GM23338 (cell line): ENCODE data around the gene ACSM2A. TPM values are rescaled to one million over a fixed set of nuclear protein-coding genes. Genes with fewer than 3 reads are reported as not detected.
"Not testable (repeated sequence)": the region's sequence is repeated elsewhere in the genome, so short reads cannot be mapped to it uniquely, and the experiment has no call there.

ENCODE experiments used
- ATAC-seq: fragments of 200-7000 bp; cut with Tn5 transposase; 3 replicates; pipeline ENCODE4 v1.9.1; 2020
- DNase-seq: peaks from one replicate; pipeline ENCODE4 v3.0.0-alpha.2; 2015; ENCODE audit warnings: low spot score
- H2AFZ ChIP-seq: fragments of 200-600 bp; sonication (generic); 2 replicates; pipeline ENCODE4 v1.8.0; 2016; ENCODE audit warnings: antibody characterized with exemption, mild to moderate bottlenecking, moderate library complexity
- H3F3A ChIP-seq: fragments of 200-600 bp; sonication (generic); replicated peaks from 2 replicates; pipeline ENCODE4 v1.8.0; 2017; ENCODE audit warnings: antibody characterized with exemption, mixed run types, low read depth
- H3K27ac ChIP-seq: fragments of 200-600 bp; sonication (generic); 2 replicates; pipeline ENCODE4 v1.6.1; 2016; ENCODE audit warnings: low read depth
- H3K27me3 ChIP-seq: fragments of 200-600 bp; sonication (generic); 2 replicates; pipeline ENCODE4 v1.8.0; 2016; ENCODE audit warnings: mild to moderate bottlenecking, mixed run types, moderate library complexity; ENCODE audit not compliant: insufficient read depth
- H3K36me3 ChIP-seq: fragments of 200-600 bp; sonication (generic); 2 replicates; pipeline ENCODE4 v1.8.0; 2016; ENCODE audit warnings: mild to moderate bottlenecking; ENCODE audit not compliant: insufficient read depth
- H3K4me1 ChIP-seq: fragments of 200-600 bp; sonication (generic); 2 replicates; pipeline ENCODE4 v1.8.0; 2016; ENCODE audit warnings: mild to moderate bottlenecking, moderate library complexity; ENCODE audit not compliant: insufficient read depth
- H3K4me2 ChIP-seq: fragments of 200-600 bp; sonication (generic); 2 replicates; pipeline ENCODE4 v1.7.1; 2017; ENCODE audit warnings: mixed run types
- H3K4me3 ChIP-seq: fragments of 200-600 bp; sonication (generic); 2 replicates; pipeline ENCODE4 v1.6.1; 2016; ENCODE audit warnings: mixed run types
- H3K79me2 ChIP-seq: fragments of 200-600 bp; sonication (generic); replicated peaks from 2 replicates; pipeline ENCODE4 v1.8.0; 2017; ENCODE audit warnings: mild to moderate bottlenecking; ENCODE audit not compliant: insufficient read depth
- H3K9me2 ChIP-seq: fragments of 200-600 bp; sonication (generic); 2 replicates; pipeline ENCODE4 v1.8.0; 2017; ENCODE audit not compliant: insufficient read depth
- H4K20me1 ChIP-seq: fragments of 200-600 bp; sonication (generic); replicated peaks from 2 replicates; pipeline ENCODE4 v1.8.0; 2017; ENCODE audit warnings: mild to moderate bottlenecking; ENCODE audit not compliant: insufficient read depth
- H3K27ac Mint-ChIP-seq: 2 replicates; pipeline ENCODE4 v1.8.0; 2020; ENCODE audit warnings: inconsistent platforms, mild to moderate bottlenecking, moderate library complexity, mixed read lengths
- H3K27me3 Mint-ChIP-seq: 3 replicates; pipeline ENCODE4 v1.8.0; 2022; ENCODE audit warnings: low read depth, mild to moderate bottlenecking, moderate library complexity, mixed read lengths, inconsistent platforms; ENCODE audit not compliant: insufficient read depth, poor library complexity
- H3K36me3 Mint-ChIP-seq: 3 replicates; pipeline ENCODE4 v1.8.0; 2021; ENCODE audit warnings: low read depth, mild to moderate bottlenecking, inconsistent platforms, moderate library complexity, mixed read lengths
- H3K4me1 Mint-ChIP-seq: 3 replicates; pipeline ENCODE4 v1.8.0; 2020; ENCODE audit warnings: mild to moderate bottlenecking, inconsistent platforms, mixed read lengths
- H3K4me3 Mint-ChIP-seq: 3 replicates; pipeline ENCODE4 v1.8.0; 2021; ENCODE audit warnings: moderate library complexity, mild to moderate bottlenecking, inconsistent platforms, mixed read lengths
- H3K9me3 Mint-ChIP-seq: 3 replicates; pipeline ENCODE4 v1.8.0; 2020; ENCODE audit warnings: moderate library complexity, mild to moderate bottlenecking, inconsistent platforms, mixed read lengths
- polyA plus RNA-seq: library from polyadenylated mRNA; unstranded; fragments of >200 nt; fragmentation: Nextera tagmentation; extraction: Ambion mirVana; gene quantifications from 2 replicates; pipeline ENCODE4 v1.2.1, GENCODE V29; 2016
- total RNA-seq: library from RNA; depleted of rRNA; stranded (reverse); fragments of >200 nt; shearing (Covaris generic); gene quantifications from 2 replicates; pipeline ENCODE4 v1.2.3, GENCODE V29; 2014

ACSM2A gene
- total and polyA plus RNA-seq, 2 experiments from 2014 or later, result not detected

DNA sequence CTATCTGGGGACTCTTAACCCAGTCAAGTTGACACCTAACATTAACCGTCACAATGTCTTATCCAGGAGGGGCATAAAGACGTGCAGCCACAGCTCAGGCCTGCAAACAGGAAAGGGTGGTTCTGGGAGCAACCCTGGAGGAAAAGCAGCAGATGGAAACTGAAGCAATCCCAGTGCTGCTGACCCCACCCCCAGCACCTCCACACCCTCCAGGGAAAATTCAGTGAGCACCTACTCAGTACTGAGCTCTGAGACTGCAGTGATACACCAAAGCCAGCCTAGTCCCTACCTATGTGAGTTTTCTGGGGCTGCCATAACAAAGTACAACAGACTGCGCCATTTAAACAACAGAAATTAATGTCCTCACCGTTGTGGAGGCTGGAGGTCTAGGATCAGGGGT is 9.5 kb upstream of the ACSM2A start:
- not testable (repeated sequence) for H3F3A ChIP-seq, H2AFZ ChIP-seq, H3K79me2 ChIP-seq, H3K4me3 ChIP-seq, H4K20me1 ChIP-seq, H3K4me1 ChIP-seq, H3K9me2 ChIP-seq, H3K9me3 Mint-ChIP-seq, H3K27ac ChIP-seq, H3K27ac Mint-ChIP-seq, H3K4me3 Mint-ChIP-seq, DNase-seq, H3K4me1 Mint-ChIP-seq, H3K4me2 ChIP-seq, ATAC-seq, H3K36me3 Mint-ChIP-seq, H3K27me3 ChIP-seq, H3K27me3 Mint-ChIP-seq, H3K36me3 ChIP-seq

- not testable (repeated sequence) for H3K79me2 ChIP-seq, H3K27me3 ChIP-seq, H3K27me3 Mint-ChIP-seq, H3K9me2 ChIP-seq, H3K36me3 Mint-ChIP-seq, H3K27ac ChIP-seq, H3K27ac Mint-ChIP-seq, H3K36me3 ChIP-seq, H3K4me2 ChIP-seq, H3K4me1 Mint-ChIP-seq, ATAC-seq, H2AFZ ChIP-seq, H4K20me1 ChIP-seq, H3F3A ChIP-seq, H3K4me1 ChIP-seq, DNase-seq, H3K9me3 Mint-ChIP-seq, H3K4me3 ChIP-seq, H3K4me3 Mint-ChIP-seq
Measured at GRCh38 chr16:20446652-20447393, 4.5 kb upstream of the ACSM2A start.

DNA sequence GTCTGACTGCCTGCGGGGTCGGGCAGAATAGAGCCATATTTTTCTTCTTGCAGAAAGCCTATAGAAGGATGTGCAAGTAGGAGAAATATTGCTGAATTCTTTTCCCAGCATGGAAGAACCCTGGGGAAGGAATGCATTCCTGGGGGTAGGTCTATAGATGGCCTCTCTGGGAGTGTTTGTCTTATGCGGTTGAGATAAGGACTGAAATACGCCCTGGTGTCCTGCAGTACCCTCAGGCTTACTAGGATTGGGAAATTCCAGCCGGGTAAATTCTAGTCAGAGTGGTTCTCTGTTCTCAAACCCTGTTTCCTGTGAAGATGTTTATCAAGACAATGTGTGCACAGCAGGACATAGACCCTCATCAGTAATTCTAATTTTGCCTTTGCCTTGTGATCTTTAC is 2.3 kb downstream of the ACSM2A start:
- not testable (repeated sequence) for H3F3A ChIP-seq

DNA sequence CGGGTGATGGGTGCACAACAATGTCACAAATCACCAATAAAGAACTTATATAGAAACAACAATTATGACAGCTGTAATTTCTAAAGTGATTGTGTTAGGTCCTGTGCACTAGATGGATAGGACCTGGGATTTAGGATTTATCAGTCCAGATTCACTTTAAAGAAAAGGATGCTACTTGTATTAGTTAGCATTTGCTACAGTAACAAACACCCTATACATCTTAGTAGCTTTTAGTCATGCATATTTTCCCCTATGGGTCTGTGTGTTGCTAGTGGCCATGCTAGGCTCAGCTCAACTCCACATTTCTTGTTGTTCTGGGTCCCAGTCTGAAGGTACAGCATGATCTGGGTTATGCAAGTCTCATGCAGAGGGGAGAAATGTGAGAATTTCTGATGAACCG is 7.9 kb downstream of the ACSM2A start:
- not testable (repeated sequence) for H3K9me2 ChIP-seq, H3K27ac ChIP-seq, H2AFZ ChIP-seq, H3K36me3 ChIP-seq, ATAC-seq, H3K4me1 Mint-ChIP-seq, H3K4me1 ChIP-seq, H3K27ac Mint-ChIP-seq, H3K4me3 Mint-ChIP-seq, DNase-seq, H3K36me3 Mint-ChIP-seq, H3K4me2 ChIP-seq, H3F3A ChIP-seq, H3K4me3 ChIP-seq, H4K20me1 ChIP-seq, H3K27me3 Mint-ChIP-seq, H3K27me3 ChIP-seq, H3K79me2 ChIP-seq
- peaks cover 13% of the 10 kb centered on the region; the same call in 2 of the 3 replicates for H3K9me3 Mint-ChIP-seq

More for the DNA sequence above, 2.3 kb downstream of the ACSM2A start:
- H3K27ac Mint-ChIP-seq, H3K4me3 ChIP-seq, H3K27me3 Mint-ChIP-seq, H3K4me1 ChIP-seq, DNase-seq, ATAC-seq, H3K36me3 ChIP-seq, H3K9me3 Mint-ChIP-seq, H3K4me1 Mint-ChIP-seq, H3K27ac ChIP-seq, H3K9me2 ChIP-seq, H3K27me3 ChIP-seq, H3K79me2 ChIP-seq, H2AFZ ChIP-seq, H3K4me3 Mint-ChIP-seq, H4K20me1 ChIP-seq, H3K4me2 ChIP-seq, H3K36me3 Mint-ChIP-seq: not testable (repeated sequence)

GRCh38 chr16:20460313-20460712 is 9.0 kb downstream of the ACSM2A start:
- H3K4me3 ChIP-seq, H2AFZ ChIP-seq, H3K36me3 Mint-ChIP-seq, H3K36me3 ChIP-seq, H3K27me3 Mint-ChIP-seq, H3K27ac Mint-ChIP-seq, H3K4me2 ChIP-seq, ATAC-seq, H3K9me2 ChIP-seq, H3K27me3 ChIP-seq, H4K20me1 ChIP-seq, H3K4me3 Mint-ChIP-seq, H3F3A ChIP-seq, H3K27ac ChIP-seq, H3K79me2 ChIP-seq, H3K4me1 Mint-ChIP-seq, DNase-seq, H3K4me1 ChIP-seq: not testable (repeated sequence)
- peaks cover 16% of the 10 kb centered on the region; the same call in 2 of the 3 replicates for H3K9me3 Mint-ChIP-seq
